ENCODE results near the gene KLHDC4.

Gene KLHDC4

GRCh38 chr16:87696726-87697125, 69.1 kb downstream of the KLHDC4 start:
- no peak overlapping the region for H3K4me3 ChIP-seq (ENCODE audit: low read depth, low read length)
- no peak for TF ChIP-seq CTCF (IDR thresholded peaks at IDR 0.05; ENCODE audit: borderline replicate concordance, insufficient read depth, low read depth, low read length)

DNA sequence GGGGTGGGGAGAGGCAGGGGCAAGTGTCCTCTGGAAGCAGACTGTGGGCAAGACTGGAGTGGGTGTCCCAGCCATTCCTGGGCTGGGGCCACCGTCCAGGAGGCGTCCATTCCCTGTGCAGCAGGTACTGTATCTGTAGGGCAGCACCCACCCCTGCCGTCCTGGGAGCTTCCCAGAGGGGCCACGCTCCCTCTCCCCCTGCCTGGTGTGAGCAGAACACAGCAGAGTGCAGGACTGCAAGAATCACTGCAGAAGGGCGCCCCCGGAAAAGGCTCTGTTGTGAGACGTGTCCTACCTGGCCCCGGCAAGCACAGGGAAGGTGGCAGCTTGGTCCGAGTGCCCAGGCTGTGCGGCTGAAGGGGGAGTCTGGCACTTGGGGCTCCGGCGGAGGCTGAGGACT, 70.3 kb downstream of the KLHDC4 start:
- TF ChIP-seq CTCF (IDR thresholded peaks at IDR 0.05; ENCODE audit: borderline replicate concordance, insufficient read depth, low read depth, low read length) = no peak
- H3K4me3 ChIP-seq (ENCODE audit: low read depth, low read length) = no peak overlapping the region

GRCh38 chr16:87694441-87695125, 71.2 kb downstream of the KLHDC4 start:
- no peak for TF ChIP-seq CTCF (IDR thresholded peaks at IDR 0.05; ENCODE audit: borderline replicate concordance, insufficient read depth, low read depth, low read length)

DNA sequence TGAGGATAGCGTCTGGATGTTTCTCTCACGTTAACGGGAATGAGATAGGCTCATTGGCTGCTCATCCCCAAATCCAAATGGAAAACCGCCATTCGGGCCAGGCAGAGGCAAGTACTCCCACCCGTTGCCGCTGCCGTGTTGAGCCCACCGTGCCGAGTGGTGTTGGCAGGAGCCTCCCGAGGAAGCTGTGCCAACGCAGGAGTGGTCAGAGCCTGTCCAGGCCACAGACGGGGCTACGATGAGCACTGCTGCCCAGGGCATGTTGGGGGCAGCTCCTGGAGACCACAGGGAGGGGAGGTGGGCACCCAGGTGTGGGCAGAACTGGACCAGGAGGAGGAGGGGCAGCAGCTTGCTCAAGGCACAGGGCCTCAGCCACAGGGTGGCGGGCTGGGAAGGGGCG, 72.0 kb downstream of the KLHDC4 start:
- H3K4me3 ChIP-seq (ENCODE audit: low read depth, low read length) = no peak overlapping the region
- TF ChIP-seq CTCF (IDR thresholded peaks at IDR 0.05; ENCODE audit: borderline replicate concordance, insufficient read depth, low read depth, low read length) = no peak

More at GRCh38 chr16:87694441-87695125, 71.2 kb downstream of the KLHDC4 start:
- H3K4me3 ChIP-seq (ENCODE audit: low read depth, low read length) = no peak overlapping the region

- no peak overlapping the region for H3K4me3 ChIP-seq (ENCODE audit: low read depth, low read length)
- TF ChIP-seq CTCF (IDR thresholded peaks at IDR 0.05; ENCODE audit: borderline replicate concordance, insufficient read depth, low read depth, low read length) = no peak
These were observed 73.0 kb downstream of the KLHDC4 start for GRCh38 chr16:87692756-87693155.

GRCh38 chr16:87692176-87692575, 73.6 kb downstream of the KLHDC4 start:
- no peak overlapping the region for H3K4me3 ChIP-seq (ENCODE audit: low read depth, low read length)
- TF ChIP-seq CTCF (IDR thresholded peaks at IDR 0.05; ENCODE audit: borderline replicate concordance, insufficient read depth, low read depth, low read length) = no peak

DNA sequence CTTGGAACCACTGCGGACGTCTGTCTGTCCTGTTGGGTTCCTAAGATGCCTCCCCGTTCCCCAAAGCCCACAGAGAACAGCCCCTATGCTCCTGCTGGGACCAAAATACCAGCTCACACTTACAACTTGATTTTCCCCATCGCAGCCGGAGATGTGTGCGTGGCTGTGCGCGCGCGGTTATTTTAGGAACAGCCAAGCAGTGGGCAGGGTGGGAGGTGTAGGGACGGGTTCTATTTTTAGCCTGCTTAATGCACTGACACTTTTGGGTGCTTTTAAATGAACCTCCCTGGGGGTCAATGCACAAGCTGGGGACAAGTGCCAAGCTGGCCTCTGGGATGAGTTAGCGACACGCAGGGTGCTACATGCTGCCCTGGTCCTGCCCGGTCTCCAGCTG, 74.1 kb downstream of the KLHDC4 start:
- H3K4me3 ChIP-seq (ENCODE audit: low read depth, low read length) = no peak overlapping the region
- no peak for TF ChIP-seq CTCF (IDR thresholded peaks at IDR 0.05; ENCODE audit: borderline replicate concordance, insufficient read depth, low read depth, low read length)
